ENCODE measurements around the gene CABP2. TPM values are rescaled to one million over a fixed set of nuclear protein-coding genes. Genes with fewer than 3 reads are reported as not detected.
A peak's percentile ranks its signal among the peaks of the same experiment; 100 is the strongest.
"Not testable (repeated sequence)": the region's sequence is repeated elsewhere in the genome, so short reads cannot be mapped to it uniquely, and the experiment has no call there.

The CABP2 gene
- total RNA-seq, 1 donor from 2014 or later, result not detected

DNA sequence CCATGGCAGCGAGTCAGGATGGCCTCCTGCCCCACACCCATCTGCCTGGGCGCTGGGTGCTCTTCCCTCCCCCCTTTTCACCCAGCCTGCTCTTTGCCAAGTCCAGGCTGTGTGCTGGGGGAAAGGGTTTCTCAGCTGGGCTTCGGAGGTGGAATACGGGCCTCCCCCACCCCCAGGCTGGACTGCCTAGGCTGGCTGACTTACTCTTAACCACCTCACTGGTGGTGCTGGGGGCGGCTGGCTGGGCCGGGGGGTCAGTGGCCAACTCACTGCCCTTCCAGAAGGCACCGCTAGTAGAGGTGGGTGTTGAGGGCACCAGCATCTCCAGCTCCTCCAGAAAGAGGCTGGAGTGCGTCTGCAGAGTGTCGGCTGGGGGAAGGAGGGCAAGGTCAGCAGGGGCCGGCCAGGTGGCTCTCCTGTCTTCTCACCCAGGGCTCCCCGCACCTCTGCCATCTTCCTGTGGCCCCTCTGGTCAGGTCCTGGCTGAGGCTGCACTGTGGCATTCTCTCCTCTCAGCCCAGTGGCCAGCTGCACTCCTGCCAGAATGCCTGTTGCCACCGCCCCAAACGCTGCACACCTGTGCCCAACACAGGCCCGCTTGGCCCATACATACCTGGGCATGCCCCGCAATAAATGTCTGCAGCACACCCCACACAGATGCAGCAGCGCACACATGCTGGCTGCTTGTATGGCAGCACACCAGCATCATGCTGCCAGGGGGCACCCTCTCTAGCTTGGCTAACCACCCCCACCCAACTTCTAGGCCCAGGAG is 27.8 kb downstream of the CABP2 start:
- DNase-seq (ENCODE audit: low read depth, low spot score), result no peak

DNA sequence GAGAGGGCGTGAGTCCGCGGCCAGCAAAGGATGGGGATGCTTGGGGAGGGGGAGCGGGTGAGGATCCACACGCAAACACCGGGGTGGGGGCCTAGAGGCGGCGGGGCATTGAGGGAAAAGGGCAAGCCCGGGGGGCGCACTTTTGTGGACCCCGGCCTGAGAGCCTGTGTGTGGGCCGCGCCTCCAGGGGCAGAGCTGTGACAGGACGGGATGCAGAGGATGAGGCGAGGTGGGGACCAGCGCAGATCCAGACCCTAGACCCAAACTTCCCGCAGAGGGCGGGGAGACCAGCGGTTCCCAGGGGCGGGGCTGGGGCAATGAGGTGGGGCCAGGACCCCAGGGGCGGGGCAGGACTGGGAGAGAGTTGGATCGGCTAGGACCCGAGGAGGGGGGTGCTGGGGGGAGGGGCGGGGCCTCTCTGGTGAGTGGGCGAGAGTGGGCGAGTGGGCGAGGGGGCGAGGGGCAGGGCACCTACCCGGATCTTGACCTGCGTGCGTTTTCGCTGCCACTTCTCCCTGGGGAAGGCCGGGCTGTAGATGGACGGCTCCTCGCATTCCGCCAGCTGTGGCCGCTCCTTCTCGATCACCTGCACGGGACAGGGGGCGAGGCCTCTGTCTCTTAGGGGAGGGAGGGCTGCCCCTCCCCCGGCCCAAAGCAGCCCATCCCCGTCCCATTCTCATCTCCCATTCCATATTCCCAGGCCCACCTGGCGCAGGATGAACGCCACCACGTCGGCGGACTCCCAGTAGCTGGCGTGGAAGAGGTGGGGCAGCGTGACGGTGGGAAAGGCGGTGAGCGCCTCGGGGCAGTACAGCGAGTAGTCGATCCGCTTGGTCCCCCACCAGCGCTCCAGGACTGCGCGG is 28.6 kb downstream of the CABP2 start:
- DNase-seq (ENCODE audit: low read depth, low spot score), result no peak

DNA sequence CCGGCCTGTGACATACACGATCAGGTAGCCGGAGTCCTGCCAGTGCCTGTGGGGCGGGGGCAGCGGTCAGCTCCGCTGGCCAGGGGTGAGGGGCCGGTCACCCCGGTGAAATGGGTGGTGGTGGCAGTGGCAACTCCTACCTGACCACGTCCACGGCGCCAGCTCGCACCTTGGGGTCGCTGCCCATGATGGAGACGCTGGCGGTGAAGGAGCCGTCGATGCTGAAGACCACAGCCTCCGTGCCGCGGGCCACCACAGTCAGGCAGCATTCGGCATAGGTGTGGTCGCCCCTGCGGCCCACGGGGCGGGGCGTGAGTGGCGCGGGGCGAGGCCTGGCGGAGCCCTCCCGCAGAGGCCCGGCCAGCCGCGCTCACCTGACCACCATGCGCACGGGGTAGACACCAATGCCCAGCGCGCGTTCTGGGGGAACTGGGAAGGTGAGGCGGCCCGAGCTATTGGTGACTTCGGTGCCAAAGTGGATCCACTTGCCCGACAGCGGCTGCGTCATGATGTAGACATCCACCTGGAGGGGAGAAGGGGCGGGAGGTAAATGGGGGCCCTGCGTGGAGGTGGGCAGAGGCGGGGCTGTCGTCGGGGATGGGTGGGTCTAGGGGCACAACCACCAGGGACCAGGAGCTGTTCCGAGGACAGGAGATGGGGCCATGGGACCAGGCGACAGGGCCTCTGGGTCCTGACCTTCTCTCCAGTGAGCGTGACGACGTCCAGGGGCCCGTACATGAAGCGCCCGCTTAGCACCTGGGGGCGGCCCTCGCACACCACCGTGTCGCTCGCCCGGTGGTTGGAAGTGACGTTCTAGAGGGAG is 29.5 kb downstream of the CABP2 start:
- DNase-seq (ENCODE audit: low read depth, low spot score), result no peak

DNA sequence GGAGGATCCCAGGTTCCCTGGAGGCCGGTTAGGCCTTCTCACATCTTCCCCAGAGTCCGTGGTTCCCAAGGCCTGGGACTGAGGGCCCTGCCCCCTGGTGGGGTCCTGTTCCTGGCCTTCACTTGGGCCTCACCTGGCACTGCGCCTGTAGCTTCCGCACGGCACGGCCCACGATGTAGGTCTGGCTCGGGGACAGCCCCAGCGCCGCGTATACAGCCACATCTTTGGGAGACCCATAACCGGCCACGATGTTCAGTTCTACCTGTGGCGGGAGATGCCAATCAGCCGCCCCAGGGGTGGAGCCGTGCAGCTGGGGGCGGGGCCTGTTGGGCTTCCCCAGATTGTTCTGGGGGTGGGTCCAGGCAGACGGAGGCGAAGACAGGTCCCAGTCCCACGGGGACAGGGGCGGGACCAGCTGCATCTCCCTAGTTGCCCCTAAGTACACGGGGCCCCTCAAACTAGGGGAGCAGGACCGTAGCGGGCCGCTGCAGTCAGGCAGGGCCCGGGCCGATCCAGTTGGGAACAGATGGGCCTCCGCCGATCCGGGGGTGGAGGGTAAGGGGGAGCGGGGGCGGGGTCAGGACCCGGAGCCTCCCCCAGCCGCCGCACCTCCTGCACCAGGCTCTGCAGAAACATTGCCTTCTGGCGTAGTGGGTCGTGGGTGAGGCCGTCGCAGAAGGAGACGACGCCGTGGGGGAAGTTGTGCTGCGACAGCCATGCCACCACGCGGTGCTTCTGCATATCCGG is 30.3 kb downstream of the CABP2 start:
- DNase-seq (ENCODE audit: low read depth, low spot score), result no peak

DNA sequence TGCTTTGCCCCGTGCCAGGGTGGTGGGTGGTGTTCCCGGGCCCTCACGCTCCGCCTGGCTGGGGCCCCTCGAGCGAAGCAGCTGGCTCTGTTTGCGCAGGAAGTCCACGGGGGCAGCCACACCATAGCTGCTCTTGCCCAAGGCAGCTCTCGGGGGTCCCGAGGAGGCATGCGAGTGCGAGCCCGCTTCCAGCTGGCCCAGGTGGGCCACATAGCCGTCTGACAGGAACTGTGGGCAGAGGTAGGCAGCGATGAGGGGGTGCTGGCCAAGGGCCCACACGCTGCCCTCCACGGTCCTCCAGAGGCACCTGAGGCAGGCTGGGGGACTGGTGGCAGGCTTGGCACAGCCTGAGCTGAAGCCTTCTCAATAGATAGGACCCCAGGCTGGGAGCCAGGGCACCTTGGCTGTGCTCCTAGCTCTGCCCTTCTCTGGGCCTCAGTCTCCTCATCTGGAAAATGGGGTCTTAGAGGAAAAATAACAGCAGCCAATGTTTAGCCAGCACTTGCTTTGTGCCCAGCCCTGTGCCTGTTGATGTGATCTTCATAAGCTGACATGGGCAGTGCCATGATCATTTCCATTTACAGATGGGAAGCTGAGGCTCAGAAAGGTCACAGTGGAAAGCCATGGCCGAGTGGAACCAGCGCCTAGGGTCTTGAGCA is 31.0 kb downstream of the CABP2 start:
- DNase-seq (ENCODE audit: low read depth, low spot score), result no peak

DNA sequence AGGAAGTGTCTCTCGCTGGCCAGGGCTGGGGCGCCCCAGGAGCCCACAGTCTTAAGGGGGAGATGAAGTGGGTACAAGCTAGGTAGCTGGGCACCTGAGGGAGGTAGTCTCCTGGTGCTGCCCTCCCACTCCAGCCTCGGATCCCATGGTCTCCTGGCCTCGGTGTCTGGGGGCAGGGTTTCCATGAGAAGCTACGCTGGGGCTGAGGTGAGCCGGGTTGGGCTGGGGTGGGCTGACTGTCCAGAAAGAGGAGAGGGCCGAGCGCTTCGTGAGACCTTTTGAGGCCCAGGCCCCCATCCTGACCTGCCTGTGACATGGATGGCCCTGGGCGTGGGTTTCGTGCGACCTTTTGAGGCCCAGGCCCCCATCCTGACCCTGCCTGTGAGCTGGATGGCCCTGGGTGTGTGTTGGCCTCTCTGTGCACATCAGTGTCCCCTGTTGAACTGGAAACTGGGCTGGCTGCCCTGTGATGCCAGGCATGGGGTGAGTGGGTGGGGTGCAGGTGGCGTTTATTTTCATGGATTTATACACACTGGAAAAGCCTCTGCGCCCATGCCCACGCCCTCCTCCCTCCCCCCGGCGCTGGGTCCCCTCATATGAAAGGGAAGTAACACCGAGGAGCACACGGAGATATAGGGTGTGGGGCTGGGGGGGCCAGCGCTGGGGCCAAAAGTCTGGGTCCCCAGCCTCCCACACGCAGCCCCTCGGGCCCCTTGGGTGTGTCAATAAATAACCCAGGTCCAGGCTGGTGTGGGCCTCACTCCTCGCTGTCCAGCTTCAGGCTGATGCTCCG is 31.8 kb downstream of the CABP2 start:
- no peak for DNase-seq (ENCODE audit: low read depth, low spot score)

DNA sequence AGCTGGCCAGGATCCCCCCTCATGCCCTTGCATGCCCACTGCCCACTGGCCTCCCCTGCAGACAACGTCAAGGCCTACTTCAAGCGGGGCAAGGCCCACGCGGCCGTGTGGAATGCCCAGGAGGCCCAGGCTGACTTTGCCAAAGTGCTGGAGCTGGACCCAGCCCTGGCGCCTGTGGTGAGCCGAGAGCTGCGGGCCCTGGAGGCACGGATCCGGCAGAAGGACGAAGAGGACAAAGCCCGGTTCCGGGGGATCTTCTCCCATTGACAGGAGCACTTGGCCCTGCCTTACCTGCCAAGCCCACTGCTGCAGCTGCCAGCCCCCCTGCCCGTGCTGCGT is 32.5 kb downstream of the CABP2 start:
- DNase-seq (ENCODE audit: low read depth, low spot score), result no peak

DNA sequence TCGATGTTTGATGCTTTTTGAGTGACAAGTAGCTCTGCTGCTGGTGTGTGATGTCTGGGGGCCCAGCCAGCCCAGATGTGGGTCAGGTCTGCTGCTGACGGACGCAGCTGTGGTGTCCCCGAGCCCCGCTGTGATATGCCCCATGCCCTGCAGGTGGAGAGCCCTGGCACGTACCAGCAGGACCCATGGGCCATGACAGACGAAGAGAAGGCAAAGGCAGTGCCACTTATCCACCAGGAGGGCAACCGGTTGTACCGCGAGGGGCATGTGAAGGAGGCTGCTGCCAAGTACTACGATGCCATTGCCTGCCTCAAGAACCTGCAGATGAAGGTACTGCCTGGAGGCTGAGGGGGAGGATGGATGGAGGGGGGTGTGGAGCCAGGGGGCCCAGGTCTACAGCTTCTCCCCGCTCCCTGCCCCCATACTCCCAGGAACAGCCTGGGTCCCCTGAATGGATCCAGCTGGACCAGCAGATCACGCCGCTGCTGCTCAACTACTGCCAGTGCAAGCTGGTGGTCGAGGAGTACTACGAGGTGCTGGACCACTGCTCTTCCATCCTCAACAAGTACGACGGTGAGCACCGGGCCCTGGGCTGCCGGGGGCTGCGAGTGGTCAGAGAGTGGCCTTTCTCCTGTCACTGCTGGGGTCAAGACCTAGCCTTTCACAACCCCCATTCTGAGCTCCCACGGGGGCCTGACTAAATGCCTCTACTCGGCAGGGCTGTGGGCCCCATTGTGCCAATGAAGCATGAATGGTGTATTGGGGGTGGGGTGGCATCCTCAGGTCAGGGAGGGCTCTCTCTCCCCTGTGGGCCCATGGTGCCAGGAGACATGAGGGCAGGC is 33.1 kb downstream of the CABP2 start:
- no peak for DNase-seq (ENCODE audit: low read depth, low spot score)

DNA sequence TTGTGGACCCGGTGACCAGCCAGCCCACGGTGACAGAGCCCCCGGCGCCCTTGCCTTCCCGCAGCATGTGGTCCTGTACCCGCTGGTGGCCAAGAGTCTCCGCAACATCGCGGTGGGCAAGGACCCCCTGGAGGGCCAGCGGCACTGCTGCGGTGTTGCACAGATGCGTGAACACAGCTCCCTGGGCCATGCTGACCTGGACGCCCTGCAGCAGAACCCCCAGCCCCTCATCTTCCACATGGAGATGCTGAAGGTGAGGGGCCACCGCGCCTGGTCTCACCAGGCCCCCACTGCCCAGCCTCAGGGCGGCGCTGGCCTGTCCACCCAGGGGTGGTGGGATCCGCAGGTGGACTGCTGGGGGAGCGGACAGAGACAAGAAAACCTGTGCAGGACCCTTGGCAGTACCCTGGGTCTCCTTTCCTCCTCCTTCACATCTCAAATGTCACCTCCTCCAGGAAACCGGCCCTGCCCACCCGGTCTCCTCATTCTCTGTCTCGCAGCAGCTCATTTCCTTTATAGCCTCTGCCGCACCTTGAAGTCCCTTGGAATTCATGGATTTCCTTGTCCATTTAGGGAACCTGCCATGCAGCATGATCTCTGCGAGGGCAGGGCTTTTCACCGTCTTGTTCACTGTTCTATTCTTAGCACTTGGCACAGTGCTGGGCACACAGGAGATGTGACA is 33.9 kb downstream of the CABP2 start:
- DNase-seq (ENCODE audit: low read depth, low spot score), result no peak

DNA sequence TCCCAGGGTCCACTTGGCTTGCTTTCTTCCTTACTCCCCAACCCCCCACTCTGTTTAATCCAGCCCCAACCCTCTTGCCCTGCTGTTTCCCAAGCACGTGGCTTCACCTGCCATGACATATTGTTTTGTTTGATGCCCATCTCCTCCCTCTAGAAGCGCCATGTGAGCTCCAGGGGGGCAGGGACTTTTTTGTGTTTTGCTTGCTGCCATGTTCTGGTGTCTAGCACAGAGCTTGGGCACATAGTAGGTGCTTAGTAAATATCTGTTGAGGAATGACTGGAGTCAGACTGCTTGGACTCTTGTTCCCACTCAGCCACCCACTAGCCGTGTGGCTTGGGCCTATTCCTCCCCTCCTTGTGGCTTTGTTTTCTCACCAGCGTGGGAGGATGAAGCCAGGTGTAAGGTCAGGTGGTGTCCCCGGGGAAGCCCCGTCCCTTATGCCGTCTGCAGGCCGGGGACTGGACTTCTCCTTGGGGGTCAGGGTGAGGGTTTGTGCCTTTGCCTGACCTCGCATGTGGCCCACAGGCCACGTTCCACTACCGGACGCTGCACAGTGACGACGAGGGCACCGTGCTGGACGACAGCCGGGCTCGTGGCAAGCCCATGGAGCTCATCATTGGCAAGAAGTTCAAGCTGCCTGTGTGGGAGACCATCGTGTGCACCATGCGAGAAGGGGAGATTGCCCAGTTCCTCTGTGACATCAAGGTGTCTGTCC is 36.6 kb downstream of the CABP2 start:
- DNase-seq (ENCODE audit: low read depth, low spot score), result no peak

DNA sequence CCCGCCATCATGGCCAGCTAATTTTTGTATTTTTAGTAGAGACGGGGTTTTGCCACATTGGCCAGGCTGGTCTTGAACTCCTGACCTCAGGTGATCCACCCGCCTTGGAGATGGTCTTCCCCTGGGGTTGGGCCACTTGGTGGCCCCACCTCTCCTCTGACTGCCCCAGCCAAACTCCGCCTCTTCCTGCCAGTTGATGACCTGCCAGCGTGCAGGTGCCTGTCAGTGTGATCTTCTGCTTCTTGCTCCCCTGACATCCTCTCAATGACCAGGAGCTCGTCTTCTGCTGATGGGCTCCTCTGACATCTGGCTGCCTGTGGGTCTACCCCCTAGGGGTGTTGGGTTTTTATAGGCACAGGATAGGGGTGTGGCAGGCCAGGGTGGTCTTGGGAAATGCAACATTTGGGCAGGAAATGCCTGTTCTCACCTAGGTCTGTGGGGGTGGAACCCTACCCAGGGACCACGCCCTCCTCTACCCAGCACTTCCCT is 37.3 kb downstream of the CABP2 start:
- not testable (repeated sequence) for DNase-seq (ENCODE audit: low read depth, low spot score)

DNA sequence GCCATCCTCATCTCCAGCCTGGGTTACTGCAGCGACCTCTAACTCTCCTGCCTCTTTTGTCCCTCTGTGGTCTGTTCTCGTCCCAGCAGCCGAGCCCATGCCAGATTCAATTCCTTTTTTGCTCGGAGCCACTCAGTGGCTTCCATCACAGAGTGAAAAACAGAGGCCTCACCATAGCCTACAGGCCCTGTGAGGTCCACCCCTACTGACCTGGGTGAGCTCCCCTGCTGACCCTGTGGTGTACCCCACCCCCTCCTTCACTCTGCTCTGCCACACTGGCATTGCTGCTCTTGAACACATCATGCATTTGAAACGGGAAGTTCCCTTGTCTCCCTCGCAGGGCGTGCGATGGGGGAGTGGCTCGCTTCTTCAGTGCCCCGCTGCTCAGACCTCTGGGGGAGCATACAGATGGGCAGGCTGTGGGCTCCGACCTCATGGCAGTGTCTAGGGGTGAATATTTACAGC is 38.4 kb downstream of the CABP2 start:
- DNase-seq (ENCODE audit: low read depth, low spot score), result no peak

DNA sequence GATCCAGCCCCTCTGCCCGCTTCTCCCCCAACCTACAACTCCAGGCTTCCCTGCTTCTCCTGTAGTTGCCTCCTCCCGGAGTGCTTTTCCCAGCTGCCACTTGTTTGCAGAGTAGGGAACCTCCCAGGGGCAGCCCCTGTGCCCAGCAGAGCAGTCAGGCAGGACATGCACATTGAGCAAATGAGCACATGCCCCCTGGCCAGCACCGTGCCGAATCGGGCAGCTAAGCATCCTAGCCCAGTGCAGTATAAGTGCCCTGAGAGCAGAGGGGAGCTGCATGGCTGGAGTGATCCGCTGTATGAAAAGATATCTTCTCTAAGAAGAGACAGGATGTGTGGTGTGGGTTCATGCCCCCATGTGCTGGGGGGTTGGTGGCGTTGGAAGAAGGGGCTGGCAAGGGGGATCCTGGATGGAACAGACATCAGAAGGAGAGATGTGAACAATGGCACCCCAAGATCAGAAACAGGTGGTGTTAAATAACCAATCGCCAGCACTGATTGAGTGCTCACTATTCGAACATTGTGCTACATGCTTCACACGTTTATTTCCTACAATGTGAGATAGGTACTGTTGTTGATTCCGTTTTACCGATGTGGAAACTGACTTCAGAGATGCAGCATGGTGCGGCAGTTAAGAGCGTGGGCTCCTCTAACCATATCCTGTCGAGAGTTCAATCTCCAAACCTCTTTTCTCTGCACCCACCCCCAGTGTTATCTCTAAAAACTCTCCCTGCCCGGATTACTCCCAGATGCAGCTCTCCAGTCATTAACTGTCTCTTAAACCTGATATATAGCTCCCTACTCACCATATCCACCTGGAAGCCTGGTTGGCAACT is 39.2 kb downstream of the CABP2 start:
- no peak for DNase-seq (ENCODE audit: low read depth, low spot score)

DNA sequence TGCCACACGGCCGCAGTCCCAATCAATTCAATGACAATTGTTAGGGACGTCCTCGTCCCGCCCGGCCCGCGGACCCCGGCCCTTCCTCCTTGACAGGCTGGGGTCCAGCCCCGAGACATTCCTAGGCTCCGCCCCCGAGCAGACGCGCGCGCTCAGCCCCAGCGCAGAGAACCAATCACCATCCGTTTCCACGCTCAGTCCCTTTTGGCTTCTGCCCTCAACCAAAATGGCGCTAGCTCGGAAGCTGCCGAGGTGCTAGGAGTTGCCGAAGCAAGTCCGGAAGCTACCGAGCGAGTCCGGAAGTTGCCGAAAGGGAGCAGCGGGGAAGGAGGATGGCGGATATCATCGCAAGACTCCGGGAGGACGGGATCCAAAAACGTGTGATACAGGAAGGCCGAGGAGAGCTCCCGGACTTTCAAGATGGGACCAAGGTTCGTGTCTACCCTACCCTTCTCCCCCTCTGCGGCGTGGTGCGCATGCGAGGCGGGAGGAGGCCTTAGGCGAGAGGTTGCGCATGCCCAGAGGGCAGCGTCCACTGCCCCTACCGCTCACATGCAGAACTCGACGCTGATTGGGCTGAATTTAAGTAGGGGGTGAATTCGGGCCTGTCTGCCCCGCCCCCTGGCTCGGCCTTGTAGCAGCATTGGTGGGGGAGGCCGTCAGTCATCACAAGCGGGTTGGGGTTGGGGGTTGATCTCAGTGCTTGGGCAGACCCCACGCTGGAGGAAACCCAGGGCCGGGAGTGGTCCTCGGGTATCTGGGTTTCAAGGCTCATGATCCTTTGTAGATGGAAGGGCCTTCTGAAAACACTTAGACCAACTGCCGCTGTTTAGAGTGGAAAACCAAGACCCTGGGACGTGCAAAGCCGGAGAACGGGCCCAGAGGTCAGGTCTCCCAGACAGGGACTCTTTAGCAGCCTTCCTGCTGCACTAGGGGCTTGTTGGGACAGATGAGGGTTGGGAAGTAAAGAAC is 40.1 kb downstream of the CABP2 start, which contains the start of gene AIP:
TSS of gene AIP (plus strand) at position 200 of the 972 bp plus-strand sequence. CDS start at position 333, 133 bp downstream.
- peak; percentile 87 for DNase-seq (ENCODE audit: low read depth, low spot score)

DNA sequence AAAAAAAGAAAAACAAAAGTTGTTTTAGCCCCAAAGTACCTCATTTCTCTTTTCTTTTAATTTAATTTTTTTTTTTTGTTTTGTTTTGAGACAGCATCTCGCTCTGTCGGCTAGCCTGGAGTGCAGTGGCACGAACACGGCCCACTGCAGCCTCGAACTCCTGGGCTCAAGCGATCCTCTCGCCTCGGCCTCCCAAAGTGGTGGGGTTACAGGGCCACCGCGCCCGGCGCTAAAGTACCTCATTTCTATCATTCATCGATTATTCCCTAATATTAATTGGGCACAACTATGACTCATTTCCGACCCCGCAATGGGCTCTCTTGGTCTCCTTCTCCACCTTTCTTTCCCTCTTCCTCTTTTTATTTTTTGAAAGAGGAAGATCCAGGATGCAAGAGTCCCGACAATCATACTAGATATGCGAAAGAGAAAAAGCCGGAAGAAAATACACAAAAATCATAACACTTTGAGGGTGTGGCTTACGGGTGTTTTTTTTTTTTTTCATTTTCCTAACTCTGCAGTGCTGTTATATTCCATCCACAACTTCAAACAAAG is 40.9 kb downstream of the CABP2 start:
- DNase-seq (ENCODE audit: low read depth, low spot score), result no peak

Measured in pulmonary artery endothelial cell (primary cell).